OCI-LY1 (cell line): ENCODE data around the gene ATP6V0E1.

Experiments used
- H2AFZ ChIP-seq: fragments of 200-600 bp; sonication (generic), shearing (Covaris generic); 2 replicates; pipeline ENCODE4 v1.6.0; 2014; ENCODE audit warnings: antibody characterized with exemption, mild to moderate bottlenecking, low read length
- H3F3A ChIP-seq: fragments of 200-600 bp; sonication (generic), shearing (Covaris generic); 2 replicates; pipeline ENCODE4 v1.6.0; 2014; ENCODE audit warnings: mild to moderate bottlenecking, antibody characterized with exemption, low read length, moderate library complexity; ENCODE audit not compliant: insufficient read depth
- H3K27ac ChIP-seq: fragments of 200-600 bp; sonication (generic); 2 replicates; pipeline ENCODE4 v1.5.1; 2014; ENCODE audit warnings: low read length, mixed run types, mild to moderate bottlenecking, low read depth; ENCODE audit not compliant: poor library complexity, severe bottlenecking
- H3K27me3 ChIP-seq: fragments of 200-600 bp; sonication (generic); 2 replicates; pipeline ENCODE4 v1.6.0; 2014; ENCODE audit warnings: antibody characterized with exemption, mild to moderate bottlenecking, low read length, moderate library complexity; ENCODE audit not compliant: insufficient read depth
- H3K36me3 ChIP-seq: fragments of 200-600 bp; sonication (generic); 2 replicates; pipeline ENCODE4 v1.6.1; 2014; ENCODE audit warnings: mild to moderate bottlenecking, antibody characterized with exemption, low read length, moderate library complexity, mixed read lengths; ENCODE audit not compliant: insufficient read depth
- H3K4me1 ChIP-seq: fragments of 200-600 bp; sonication (generic); 2 replicates; pipeline ENCODE4 v1.5.1; 2014; ENCODE audit warnings: mild to moderate bottlenecking, low read length, moderate library complexity; ENCODE audit not compliant: insufficient read depth, severe bottlenecking
- H3K4me2 ChIP-seq: fragments of 200-600 bp; sonication (generic), shearing (Covaris generic); 2 replicates; pipeline ENCODE4 v1.6.1; 2014; ENCODE audit warnings: low read length
- H3K4me3 ChIP-seq: fragments of 200-600 bp; sonication (generic); 2 replicates; pipeline ENCODE4 v1.5.1; 2014; ENCODE audit warnings: low read length, low read depth, mild to moderate bottlenecking, mixed read lengths; ENCODE audit not compliant: poor library complexity, severe bottlenecking
- H3K79me2 ChIP-seq: fragments of 200-600 bp; shearing (Covaris generic); 2 replicates; pipeline ENCODE4 v1.6.1; 2016; ENCODE audit warnings: mixed run types, low read length, mixed read lengths; ENCODE audit not compliant: insufficient read depth
- H3K9ac ChIP-seq: fragments of 200-600 bp; sonication (generic), shearing (Covaris generic); 2 replicates; pipeline ENCODE4 v1.6.1; 2014; ENCODE audit warnings: mild to moderate bottlenecking, low read length, mixed read lengths
- H3K9me2 ChIP-seq: fragments of 200-600 bp; sonication (generic), shearing (Covaris generic); 2 replicates; pipeline ENCODE4 v1.6.1; 2014; ENCODE audit warnings: low read depth, mild to moderate bottlenecking, low read length, mixed read lengths
- H3K9me3 ChIP-seq: fragments of 200-600 bp; shearing (Covaris generic); 2 replicates; pipeline ENCODE4 v1.6.1; 2014; ENCODE audit warnings: low read length, mixed read lengths
- H4K20me1 ChIP-seq: fragments of 200-600 bp; sonication (generic), shearing (Covaris generic); 2 replicates; pipeline ENCODE4 v1.6.0; 2016; ENCODE audit warnings: mild to moderate bottlenecking, low read length; ENCODE audit not compliant: insufficient read depth
- EZH2 ChIP-seq: fragments of 200-600 bp; sonication (generic), shearing (Covaris generic); IDR thresholded peaks from 2 replicates; pipeline ENCODE4 v1.8.0; 2017; ENCODE audit warnings: borderline replicate concordance, mixed run types, mild to moderate bottlenecking, antibody characterized with exemption, low read length, moderate library complexity, mixed read lengths
- TF ChIP-seq, protein P1 (sequence below): fragments of 200-600 bp; sonication (generic), shearing (Covaris generic); IDR thresholded peaks from 2 replicates; pipeline ENCODE4 v1.5.1; 2017; ENCODE audit warnings: mild to moderate bottlenecking, antibody characterized with exemption, low read length, moderate library complexity, mixed read lengths

Gene ATP6V0E1

DNA sequence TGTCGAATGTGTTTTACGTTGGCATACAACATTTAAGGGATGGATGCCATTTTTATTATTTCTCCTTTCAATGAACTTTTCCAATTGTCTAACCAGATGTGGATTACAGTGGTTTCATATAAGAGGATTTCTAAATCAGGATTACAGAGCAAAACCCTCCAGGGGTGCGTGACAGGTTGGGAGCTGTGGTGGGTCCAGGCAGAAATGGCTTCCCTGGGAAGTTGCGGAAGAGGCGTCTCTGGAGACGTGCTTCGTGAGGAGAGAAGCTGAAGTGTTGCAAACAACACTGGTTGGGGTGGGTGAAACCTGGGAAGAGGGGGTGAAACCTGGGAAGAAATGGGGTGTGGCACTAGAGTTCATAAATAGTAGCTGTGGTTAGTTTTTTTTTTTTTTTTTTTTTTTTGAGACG, 28.8 kb upstream of the ATP6V0E1 start:
- Histone ChIP-seq H3K4me1 (peaks cover 3% of the 10 kb centered on the region), H3K36me3 (no peaks in the 10 kb centered on the region), H3K79me2 (no peaks in the 10 kb centered on the region), H2AFZ (no peak overlapping the region), H4K20me1 (no peaks in the 10 kb centered on the region), H3K27ac (no peak overlapping the region), H3K27me3 (no peaks in the 10 kb centered on the region), H3F3A (no peaks in the 10 kb centered on the region), H3K9me3 (0 out of 2 replicates have a peak, but pooled peaks cover 2% of the 10 kb centered on the region), H3K9ac (no peak overlapping the region), H3K4me3 (no peak overlapping the region), H3K4me2 (no peak overlapping the region), H3K9me2 (no peaks in the 10 kb centered on the region)
- TF ChIP-seq EZH2, result no peak
- TF ChIP-seq, protein P1, sequence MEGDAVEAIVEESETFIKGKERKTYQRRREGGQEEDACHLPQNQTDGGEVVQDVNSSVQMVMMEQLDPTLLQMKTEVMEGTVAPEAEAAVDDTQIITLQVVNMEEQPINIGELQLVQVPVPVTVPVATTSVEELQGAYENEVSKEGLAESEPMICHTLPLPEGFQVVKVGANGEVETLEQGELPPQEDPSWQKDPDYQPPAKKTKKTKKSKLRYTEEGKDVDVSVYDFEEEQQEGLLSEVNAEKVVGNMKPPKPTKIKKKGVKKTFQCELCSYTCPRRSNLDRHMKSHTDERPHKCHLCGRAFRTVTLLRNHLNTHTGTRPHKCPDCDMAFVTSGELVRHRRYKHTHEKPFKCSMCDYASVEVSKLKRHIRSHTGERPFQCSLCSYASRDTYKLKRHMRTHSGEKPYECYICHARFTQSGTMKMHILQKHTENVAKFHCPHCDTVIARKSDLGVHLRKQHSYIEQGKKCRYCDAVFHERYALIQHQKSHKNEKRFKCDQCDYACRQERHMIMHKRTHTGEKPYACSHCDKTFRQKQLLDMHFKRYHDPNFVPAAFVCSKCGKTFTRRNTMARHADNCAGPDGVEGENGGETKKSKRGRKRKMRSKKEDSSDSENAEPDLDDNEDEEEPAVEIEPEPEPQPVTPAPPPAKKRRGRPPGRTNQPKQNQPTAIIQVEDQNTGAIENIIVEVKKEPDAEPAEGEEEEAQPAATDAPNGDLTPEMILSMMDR, result no peak

- H3K27ac ChIP-seq, result no peak overlapping the region
- H3K9me2 ChIP-seq, result no peaks in the 10 kb centered on the region
- H3K36me3 ChIP-seq, result no peaks in the 10 kb centered on the region
- no peak overlapping the region for H3K4me3 ChIP-seq
- TF ChIP-seq, protein P1, result no peak
- no peak for TF ChIP-seq EZH2
- no peaks in the 10 kb centered on the region for H3K27me3 ChIP-seq
- no peaks in the 10 kb centered on the region for H4K20me1 ChIP-seq
- H3K9ac ChIP-seq, result no peak overlapping the region
- no peak overlapping the region for H3K4me2 ChIP-seq
- H3K79me2 ChIP-seq, result no peaks in the 10 kb centered on the region
- H2AFZ ChIP-seq, result no peak overlapping the region
- peaks cover 15% of the 10 kb centered on the region for H3K4me1 ChIP-seq
- H3F3A ChIP-seq, result no peaks in the 10 kb centered on the region
- 0 out of 2 replicates have a peak, but pooled peaks cover 2% of the 10 kb centered on the region for H3K9me3 ChIP-seq
Measured at GRCh38 chr5:172956228-172956627, 27.3 kb upstream of the ATP6V0E1 start.

DNA sequence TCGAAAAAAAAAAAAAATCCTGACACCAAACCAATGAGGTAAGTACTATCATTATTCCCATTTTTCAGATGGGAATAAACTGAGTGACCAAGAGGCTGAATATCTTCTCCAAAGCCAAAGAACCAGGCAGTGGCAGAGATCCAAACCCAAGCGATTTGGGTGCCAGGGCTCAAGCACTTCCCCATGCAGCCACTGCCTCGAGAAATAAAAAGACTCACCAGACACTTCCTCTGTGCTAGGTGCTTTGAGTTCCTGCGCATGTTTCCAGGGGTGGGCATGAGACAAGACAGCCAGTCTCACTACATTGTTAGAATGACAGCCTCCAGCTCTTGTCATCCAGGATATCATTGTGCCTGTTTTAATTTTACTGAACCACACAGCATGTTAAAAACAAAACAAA, 26.6 kb upstream of the ATP6V0E1 start:
- peaks cover 6% of the 10 kb centered on the region; the same call in 1 of the 2 replicates for H3K36me3 ChIP-seq
- no peaks in the 10 kb centered on the region for H4K20me1 ChIP-seq
- H3K27me3 ChIP-seq, result no peaks in the 10 kb centered on the region
- H3K4me2 ChIP-seq, result no peak overlapping the region
- no peak overlapping the region for H3K27ac ChIP-seq
- peaks cover 15% of the 10 kb centered on the region for H3K4me1 ChIP-seq
- H3K9me3 ChIP-seq, result 0 out of 2 replicates have a peak, but pooled peaks cover 2% of the 10 kb centered on the region
- H3K79me2 ChIP-seq, result no peaks in the 10 kb centered on the region
- H3K4me3 ChIP-seq, result no peak overlapping the region
- no peak for TF ChIP-seq EZH2
- TF ChIP-seq, protein P1, result no peak
- H3F3A ChIP-seq, result no peaks in the 10 kb centered on the region
- no peak overlapping the region for H3K9ac ChIP-seq
- H2AFZ ChIP-seq, result no peak overlapping the region
- H3K9me2 ChIP-seq, result no peaks in the 10 kb centered on the region
